Fibroblast of lung (primary cell): Measurements from ENCODE around the gene MOXD1.

Experiments
- CTCF ChIP-seq, 2 donors: IDR thresholded peaks in 1 of 2; conservative IDR thresholded peaks in 1 of 2; 1 replicate in 1 of 2; 2 replicates in 1 of 2; pipeline ENCODE4 v1.5.1; 2011 to 2012; ENCODE audit warnings: low read length in 2 of 2, control low read depth in 1 of 2, inconsistent platforms in 1 of 2, low read depth in 1 of 2, mild to moderate bottlenecking in 1 of 2
- EZH2 ChIP-seq: IDR thresholded peaks from 2 replicates; pipeline ENCODE4 v1.5.1; 2012; ENCODE audit warnings: low read length, control low read depth, mild to moderate bottlenecking; ENCODE audit errors: missing control alignments

GRCh38 chr6:132430110-132430509 lies 28.8 kb upstream of the MOXD1 start:
- TF ChIP-seq CTCF (conservative IDR thresholded peaks at IDR 0.05 in 1 of 2, IDR thresholded peaks at IDR 0.05 in 1 of 2; ENCODE audit: low read depth in 1 of 2, low read length in 2 of 2) (no peak), EZH2 (no peak)
